ENCODE data around the gene DBP.

The DBP gene

DNA sequence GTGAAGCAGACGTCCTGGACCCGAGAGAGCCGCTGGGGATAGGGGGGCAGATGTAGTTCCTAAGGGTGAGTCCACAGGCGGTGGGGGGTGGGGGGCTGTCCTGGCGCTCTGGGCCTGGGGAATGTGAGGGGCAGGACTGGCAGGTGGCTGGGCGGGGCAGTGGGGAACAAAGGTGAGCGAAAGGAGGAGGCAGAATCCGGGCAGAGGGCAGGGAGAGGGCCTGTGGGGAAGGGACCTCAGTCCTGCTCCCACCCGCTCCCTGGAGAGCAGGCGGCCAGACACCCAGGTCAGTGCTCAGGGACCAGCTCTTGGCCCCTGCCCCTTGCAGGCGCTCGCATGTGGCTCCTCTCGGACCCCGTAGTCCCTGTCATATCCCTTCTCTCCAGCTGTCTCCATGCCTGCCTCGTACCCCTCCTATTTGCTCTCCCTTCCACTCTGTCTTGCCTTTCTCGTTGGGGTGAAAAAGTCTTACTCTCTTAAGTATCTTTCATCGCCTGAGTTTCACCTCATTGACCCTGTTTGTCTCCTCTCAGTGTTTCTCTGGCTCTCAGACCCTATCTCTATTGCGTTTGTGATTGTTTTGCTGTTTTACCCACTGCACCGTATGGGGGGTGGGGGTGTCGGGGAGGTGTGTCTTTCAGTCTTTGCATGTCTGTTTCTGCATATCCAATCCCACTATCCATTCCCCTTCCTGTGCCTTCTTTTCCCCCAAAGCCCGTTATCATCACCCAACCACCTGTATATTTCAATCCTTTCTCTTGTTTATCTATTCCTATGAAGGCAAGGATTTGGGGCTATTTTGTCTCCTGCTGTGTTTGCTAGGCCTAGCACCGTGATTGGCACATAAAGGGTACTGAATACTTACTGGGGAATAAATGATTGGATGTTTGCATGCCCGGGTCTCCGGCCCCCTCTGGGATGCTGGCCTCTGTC, 12.1 kb downstream of the DBP start:
- DNase-seq: no peak

DNA sequence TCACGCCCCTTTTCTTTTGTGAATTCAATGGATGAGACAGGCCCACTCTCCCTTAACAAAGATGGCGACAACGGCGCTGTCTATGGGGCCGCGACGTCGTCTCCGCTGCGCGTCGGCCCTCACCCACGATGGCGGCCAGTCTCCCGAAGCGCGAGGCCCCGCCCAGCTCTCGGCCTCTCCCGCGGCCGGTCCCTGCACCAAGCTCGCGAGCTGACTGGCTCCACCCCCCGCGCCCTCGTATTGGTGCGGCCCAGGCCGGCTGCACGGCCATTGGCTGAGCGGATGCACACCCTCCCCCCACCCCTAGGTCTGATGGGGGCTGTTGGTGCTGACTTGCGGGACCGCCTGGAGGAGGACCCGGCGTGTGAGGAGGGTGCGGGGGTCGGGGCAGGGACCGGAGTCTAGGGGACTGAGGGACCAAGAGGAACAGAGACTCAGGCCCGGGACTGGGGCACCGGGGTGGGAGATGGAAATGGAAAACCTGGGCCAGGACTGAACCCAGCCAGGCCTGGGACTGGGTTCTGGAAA, 13.0 kb downstream of the DBP start:
- peak; percentile 98 for DNase-seq

DNA sequence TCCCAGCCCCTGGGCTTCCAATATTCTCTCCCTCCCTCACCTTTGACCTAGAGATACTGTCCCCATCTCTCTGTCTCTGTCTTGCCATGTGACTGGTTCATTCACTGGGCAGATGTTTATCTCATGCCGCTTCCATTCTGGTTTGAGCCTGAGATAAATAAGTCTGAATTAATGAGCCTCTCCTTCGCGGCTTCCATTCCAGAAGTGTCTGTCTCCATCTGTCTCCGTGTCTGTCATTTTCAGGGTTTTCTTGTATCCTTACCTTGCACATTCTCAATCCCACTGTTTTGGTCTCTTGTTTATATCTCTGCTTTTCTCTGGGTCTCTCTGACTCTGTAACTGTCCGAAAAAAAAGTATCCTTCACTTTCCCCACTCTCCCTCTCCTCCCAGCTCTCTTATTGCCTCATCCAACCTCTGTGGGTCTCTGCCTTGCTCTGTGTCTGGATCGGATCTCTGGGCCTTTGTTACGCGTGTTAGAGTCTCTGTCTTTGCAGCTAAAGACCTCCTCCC, 13.6 kb downstream of the DBP start:
- no peak for DNase-seq

DNA sequence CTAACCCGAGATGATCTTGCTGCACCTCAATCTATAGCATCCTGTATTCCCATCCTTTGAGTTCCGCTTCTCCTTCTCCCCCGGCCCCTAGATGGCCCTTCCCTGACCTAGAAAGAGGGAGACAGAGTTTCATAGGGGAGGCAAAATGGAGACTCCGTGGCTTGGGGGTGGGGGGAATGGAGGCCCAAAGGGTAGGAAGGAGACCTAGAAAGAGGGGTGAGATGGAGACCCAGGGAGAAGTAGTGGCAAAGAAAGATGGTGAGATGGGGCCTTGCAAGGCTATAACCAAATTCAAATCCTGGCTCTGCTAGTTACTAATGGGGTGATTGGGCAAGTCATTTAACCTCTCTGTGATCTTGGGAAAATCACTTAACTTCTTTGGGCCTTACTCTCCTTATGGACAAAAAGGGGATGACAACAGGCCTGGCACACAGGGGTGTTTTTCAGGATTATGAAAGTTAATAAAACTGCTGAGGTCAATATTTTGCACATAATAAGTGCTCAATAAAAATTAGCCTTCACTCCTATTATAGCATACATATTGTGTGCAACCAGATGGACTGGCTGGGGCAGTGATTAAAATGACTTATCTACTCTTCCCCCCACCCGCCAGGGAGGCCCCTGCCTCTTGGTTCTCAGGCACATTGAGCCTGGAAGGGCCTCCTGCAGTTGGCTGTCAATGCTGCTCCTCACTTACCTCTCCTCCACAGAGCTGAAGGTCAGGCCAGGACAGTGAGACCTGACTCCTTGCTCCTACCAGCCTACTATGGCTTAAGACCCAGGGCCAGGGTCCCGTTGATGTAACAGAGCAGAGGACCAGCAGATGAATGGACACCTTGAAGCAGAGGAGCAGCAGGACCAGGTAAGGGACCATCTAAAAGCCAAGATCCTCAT, 17.2 kb downstream of the DBP start:
- DNase-seq: no peak

DNA sequence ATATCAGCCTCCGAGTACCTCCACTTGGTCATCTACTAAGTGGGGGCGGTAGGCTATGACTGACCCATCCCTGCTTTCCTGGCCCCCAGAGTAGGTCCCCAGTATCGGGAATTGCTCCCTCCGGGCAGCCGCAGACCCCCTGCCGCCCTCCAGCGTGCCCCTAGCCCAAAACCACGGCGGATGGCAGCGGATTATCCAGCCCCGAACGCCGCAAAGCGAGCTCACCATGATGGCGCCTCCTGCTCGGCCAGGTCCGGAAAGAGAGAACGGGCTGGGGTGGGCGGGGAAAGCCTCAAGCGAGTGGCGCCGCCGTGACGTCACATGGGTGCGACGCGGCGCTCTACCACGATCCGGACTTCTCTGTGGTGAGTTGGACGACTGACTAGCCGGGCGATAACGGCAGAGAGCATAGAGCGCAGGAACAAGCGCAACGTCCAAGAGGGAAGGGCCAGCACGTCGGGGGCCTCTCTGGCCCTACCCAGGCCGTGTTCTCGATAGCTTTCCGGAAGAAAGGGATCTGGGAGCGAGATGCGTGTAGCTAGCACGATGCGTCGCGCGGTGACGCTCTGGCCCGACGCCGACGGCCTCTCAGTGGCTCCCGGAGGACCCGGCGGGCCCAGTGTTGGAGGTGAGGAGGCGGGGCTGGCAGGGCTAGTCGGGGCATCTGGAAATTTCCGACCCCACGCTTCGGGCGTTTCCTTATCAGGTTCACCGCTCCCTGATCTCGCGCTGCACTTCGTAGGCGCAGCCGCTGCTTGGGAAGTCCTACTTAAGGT, 18.1 kb downstream of the DBP start, which contains the start of the genes RPL18 and SPHK2:
TSS of gene RPL18 (minus strand) at position 263 of the 776 bp plus-strand sequence. CDS start at position 228, 35 bp downstream.
TSS of gene SPHK2 (plus strand) at position 591 of the 776 bp plus-strand sequence. CDS start 1,009 bp downstream, outside the sequence.
- DNase-seq: peak; percentile 99

DNA sequence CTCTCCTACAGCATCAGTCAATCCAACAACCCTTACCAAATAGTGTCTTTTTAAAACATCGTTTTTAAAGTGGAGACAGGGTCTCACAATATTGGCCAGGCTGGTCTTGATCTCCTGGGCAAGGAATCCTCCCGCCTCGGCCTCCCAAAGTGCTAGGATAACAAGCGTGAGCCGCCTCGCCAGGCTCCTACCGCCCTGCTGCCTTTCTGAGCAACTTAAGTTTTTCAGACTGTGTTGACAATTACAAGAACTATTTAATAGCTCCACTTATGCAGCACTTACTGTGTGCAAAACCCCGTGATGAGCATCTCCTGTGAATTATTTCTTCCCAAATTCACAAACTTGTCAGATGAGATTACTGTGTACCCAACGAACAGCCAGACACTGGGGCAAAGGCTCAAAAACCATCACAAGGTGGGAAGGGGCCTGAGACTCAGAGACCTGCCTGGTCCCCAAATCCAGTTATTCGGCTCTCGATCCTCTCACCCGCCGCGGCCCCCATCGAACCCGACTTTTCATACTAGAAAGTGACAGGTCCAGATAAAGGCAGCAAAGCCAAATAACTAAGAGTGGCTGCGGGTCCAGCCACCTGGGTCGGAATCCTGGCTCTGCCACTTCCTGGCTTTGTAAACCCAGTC, 18.8 kb downstream of the DBP start:
- no peak for DNase-seq

DNA sequence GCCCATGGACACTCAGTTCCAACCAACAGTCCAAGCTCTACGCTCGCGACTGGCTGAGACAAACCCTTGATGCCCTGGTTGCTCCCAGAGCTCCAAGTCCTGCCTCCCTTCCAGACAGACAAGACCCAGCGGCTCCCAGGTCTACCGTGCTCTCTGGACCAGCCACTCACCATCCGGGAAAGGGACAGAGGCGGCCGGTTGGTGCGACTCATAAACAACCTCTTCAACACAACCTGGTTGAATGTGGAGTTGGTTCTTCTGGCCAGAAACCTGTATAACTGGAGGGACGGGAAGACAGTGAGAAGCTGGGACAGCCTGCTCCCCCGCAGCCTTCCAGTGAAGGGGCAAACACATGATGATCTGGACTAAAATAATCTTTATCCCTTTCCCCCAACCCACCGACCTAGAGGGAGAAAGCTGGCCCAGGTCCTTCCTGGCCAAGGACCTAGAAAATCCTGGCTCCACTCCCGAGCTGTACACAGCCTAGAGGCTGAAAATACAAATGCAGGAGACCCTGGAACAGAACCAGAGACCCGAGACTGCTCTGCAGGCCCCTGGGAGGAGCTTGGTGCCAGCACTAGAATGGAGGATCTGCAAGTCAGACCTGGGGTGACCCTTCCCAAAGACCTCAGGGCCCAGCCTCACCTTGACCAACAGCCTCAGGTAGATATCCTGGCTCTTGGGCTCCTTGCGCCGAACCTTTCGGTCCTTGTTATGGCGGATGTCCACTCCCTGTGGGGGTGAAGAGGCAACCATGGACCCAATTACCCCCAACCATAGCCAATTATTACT, 19.8 kb downstream of the DBP start:
- no peak for DNase-seq

DNA sequence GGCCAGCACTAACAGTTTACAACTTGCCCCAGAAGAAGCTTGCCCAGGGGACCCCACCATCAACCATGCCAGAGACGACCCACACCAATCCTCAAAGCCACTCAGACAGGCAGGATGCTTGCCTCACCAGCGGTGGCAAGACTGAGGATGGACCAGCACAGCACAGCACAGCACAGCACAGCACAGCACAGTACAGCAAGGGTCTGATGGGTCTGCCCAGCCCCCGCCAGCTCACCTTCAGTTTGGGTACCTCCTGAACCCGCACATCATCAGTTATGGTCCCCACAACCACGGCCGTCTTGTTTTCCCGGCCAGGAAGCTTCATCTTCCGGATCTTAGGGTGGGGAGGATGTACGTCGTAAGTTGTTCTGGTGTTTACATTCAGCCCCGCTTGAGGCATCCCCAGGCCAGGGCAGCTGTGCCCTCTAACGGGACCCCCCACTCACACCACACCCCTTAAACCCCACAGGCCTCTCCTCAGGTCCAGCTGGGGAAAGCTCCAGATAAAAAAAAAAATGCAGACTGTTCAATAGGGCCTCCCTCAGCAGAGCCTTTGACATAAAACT, 20.6 kb downstream of the DBP start:
- DNase-seq: no peak

DNA sequence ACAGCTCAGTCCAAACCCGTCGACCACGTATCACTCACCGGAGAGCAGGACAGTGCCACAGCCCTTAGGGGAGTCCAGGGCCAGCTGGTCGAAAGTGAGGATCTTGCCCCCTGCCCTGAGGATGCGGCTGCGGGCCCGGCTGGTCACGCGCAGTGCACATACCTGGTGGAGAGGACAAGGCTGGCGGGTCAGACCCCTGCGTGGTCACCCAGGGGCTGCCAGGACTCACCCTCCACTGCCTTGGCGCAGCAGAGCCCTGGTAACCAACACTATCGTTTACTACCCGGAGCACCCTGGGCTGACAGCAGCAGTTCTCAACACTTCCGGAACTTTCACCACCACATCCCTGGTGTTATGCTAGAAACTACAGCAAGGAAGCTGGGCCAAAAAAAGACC, 21.1 kb downstream of the DBP start:
- DNase-seq: no peak

DNA sequence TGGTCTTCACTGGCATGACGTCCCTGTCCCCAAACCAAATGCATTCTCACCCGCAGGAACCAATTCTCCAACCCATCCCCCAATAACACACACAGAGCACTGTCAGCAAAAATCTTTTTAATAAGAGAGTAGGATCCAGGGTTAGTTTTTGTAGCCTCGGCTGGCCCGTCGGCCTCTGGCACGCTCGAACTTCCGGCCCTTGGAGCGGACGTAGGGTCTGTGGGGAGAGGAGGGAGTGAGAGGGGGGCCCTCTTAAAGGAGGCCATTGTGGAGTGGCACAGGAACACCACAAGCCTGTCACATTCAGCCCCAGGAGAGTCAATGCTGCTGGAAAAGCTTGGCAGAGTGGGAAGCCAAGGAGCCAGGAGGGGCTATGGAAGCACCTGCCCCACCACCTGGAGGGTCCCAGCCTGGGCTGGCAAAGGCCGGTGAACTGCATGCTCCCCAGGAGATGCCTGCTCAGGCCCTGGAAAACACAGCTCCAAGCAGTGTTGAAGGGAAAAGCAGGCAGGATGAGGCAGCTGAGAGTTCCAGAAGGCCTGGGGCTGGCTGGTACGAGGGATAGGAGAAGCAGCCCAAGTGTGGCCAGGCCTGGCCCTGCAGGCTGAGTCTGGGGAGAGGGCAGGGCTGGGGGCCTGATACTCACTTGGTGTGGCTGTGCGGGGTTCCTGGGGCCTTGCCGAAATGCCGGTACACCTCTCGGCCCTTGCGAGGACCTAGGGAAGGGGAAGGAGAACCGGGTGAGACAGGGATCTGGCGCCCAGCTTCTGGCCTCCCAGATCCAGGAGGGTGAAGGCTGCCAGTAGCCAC, 21.7 kb downstream of the DBP start:
- DNase-seq: no peak

DNA sequence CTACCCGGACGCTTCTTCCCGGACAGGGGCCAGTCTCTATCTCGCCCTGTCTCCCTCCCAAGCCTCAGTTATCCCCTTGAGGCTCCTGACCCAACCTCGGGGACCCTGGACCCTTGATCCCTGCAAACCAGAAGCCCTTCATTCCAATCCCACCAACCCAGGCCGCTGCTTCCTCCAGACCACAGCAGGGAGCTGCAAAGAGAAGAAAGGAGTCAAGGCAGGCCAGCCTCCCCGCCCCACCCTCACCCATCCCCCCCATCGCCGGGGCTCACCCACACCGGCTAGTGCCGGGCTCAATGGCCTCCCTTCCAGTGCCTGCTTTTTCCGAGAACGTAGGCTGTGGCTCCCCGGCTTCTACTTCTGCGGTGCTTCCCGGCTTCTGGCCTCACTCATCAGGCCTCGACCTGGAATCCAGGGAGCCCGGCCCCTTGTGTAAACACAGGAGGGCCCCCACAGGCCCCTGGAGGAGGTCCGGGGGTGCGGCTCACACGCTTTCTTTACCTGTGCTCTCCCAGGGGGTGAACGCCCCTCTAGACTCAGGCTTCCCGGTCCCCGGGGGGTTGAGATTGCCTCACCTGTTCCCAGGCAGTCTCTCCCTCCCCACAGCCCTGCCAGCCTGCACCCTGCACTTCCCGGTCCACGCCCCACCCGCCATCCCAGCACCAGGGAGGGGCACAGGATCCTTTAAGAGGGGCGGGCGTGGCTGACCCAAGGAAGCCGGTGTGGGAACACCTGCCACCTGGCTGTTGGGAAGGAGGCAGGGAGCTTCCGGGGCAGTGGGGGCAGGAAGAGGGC, 22.5 kb downstream of the DBP start, which contains the start of gene FAM83E:
TSS of gene FAM83E (minus strand) at position 641 of the 795 bp plus-strand sequence. CDS start 1,704 bp downstream, outside the sequence.
- no peak for DNase-seq

DNA sequence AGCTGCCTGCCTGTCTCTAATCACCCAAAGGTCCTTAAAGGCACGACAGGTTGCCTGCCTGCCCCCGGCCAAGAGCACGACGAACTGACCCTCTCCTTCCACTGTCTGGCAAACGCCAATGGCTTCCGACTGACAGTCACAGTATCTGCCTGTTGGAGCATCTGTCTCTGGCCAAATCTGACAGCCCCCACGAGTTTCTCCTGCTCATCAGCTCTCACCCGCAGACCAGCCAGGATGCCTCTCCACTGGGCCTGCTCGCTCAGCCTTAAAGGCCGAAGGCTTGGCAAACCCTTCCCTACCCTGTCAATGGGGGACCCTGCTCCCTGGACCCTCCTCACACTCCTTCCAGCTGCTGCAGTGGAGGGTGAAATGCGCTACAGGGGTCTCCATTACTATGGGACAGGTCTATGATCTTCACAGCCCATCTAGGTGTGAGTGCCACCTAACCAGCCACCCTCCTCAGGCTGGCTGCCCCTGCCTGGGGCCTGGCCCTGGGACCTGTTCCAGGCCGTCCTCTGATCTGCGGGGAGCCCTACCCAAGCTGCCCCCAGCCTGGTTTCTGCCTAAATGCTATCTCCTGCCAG, 23.2 kb downstream of the DBP start:
- no peak for DNase-seq

DNA sequence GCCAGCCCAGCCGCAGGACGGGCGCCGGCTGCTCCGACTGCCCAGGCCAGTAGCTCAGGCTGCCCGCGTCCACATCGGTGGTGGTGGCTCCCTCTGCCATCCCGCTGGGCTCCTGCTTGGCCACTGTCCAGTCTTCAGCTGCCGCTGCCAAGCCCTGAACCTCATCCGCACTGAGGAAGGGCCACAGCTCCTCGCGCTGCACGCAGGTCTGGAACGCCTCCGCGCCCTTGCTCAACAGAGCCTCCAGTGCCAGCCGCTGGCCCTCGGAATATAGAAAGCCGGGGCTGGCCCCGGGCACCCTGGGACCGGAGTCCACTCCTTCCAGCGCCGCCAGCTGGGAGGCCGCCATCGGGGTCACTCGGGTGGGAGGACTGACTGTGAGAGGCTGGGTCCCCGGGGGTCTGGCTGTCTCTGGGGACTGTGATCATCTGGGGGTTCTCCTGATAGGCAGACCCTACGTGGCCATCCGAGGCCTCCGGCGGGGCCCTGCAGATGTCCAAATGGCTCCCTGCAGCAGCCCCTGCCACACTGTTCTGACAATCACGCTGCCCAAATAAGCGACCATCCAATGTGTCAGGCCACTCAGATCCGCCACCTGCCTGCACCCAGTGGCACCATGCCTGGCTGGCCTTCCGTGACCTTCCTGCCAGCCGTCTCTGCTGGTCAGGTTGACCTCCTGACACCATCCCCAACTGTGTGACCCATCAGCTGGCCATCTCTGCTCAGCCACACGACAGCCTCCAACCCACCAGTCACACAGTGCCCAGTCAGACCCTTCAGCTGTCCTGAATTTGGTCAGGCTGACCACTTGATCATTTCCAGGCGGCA, 23.9 kb downstream of the DBP start:
- no peak for DNase-seq

DNA sequence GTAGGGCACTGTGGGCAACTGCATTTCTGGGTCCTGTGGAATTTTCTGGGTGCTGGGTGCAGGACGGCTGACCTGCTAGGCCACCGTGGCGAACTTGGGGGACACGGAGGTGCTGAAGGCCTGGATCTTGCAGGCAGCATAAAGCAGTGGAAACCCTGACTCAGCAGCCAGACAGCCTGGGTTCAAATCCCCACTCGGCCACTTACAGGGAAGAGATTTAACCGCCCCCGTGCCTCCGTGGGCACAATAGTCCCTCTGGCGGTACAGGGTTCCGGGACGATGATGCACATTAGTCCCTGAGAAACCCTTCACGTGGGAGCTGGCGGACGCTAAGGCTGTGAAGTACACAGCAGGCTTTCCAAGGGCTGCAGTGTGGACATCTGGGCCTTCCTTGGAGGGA, 25.3 kb downstream of the DBP start:
- DNase-seq: no peak

DNA sequence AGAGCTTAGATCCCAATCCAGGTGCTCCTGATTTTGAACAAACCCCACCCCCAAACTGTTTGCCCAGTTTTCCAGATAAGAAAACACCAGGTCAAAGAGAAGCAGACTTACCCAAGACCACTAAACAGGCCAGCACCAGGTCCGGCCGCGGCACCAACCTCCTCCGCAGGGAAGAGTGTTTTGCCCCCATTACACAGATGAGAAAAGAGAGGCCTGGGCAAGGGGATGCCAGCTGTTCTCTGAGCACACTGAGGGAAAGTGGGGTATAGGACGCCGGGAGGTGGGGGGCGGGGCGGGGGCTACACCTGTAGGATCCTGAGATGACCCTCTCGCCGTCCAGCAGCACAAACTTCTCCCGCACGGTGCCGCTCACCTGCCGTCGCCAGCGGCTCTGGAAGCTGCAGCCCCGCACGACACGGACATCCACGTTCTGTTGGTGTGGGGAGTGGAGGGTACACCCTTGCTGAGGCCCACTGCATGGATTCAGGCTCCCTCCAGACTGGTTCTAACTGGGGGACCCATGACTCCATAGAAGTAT, 27.5 kb downstream of the DBP start:
- DNase-seq: no peak

DNA sequence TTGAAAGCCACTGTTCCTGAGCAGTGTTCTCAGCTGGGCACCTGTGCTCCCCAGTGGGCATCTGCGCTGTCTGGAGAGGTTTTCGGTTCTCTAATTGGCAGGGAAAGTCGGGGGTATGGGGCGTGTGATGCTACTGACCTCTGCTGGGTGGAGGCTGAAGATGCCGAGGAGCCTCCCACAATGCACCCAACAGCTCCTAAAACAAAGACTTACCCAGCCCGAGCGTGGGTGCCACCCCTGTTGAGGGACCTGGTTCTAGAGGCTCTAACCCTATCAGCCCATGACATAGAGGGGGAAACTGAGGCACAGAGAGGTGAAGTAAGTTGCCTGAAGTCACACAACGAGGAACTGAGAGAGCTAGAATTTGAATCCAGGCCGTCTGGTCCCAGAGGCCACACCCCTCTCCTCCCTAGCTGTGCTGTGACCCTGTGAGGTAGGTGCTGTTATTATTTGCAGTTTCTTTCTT, 28.3 kb downstream of the DBP start:
- peak; percentile 38 for DNase-seq

DNA sequence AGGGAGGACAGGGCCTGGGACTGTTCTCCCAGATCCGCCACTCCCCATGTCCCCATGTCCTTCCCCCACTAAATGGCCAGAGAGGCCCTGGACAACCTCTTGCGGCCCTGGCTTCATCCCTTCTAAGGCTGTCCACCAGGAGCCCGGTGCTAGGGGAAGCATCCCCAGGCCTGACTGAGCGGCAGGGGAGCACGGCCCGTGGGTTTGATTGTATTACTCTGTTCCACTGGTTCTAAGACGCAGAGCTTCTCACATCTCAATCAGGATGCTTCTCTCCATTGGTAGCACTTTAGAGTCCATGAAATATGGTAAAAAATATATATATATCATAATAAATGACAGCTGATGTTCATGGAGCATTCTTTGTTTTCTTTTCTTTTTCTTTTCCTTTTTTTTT, 29.8 kb downstream of the DBP start:
- DNase-seq: no peak

All from NCI-H774 (cell line).